Islet of Langerhans (tissue), 1 donor: Measurements from ENCODE around the gene RLIM.
"Not testable (repeated sequence)": the region's sequence is repeated elsewhere in the genome, so short reads cannot be mapped to it uniquely, and the experiment has no call there.

ENCODE experiments used
- FAIRE-seq: peaks from one replicate; lab custom pipeline; 2011; peaks lifted over from hg19 to GRCh38; lab: Jason Lieb, UNC

The RLIM gene

DNA sequence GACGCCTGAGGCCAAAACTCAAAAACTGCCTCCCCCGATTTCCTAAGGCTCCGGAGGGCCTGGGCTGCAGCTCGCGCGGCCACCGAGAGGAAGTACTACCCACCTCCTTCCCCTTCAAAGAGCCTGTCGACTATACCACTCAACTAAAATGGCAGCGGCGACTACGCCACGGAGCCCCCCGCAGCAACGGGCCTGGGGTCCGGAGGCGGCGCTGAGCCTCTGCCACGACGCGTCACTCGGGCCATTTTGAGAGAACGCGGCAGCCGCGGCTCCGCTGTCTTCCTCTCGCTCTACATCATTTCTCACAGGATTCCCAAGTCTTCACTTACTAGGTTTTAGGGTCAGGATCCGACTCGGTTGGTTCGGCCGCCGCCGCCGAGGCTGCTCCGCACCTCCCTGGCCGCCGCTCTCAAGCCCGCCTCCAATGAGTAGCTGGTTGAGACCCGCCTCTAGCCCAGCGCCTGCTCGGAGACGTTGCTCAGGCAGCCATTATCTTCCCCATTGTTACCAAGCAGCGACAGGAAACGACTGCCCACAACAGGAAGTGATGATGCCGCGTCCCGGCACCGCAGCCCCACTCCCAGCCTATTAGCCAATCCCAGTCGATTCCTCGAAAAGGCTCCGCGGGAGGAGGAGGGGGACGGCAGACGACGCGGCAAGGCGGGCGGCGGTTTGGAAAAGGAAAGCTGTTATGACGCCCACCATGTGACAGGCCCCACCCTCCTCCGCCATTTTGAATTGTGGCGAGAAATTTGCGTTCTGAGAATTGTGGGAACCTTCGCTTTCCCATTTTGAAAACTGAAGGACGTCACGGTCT lies at the start of gene RLIM:
Gene RLIM, minus strand, starts transcription at position 532 of the 817 bp plus-strand sequence. CDS start 18,647 bp downstream, outside the sequence.
- peak; percentile 90 for FAIRE-seq

GRCh38 chrX:74656079-74656745 lies 41.8 kb upstream of the RLIM start:
- FAIRE-seq = no peak

DNA sequence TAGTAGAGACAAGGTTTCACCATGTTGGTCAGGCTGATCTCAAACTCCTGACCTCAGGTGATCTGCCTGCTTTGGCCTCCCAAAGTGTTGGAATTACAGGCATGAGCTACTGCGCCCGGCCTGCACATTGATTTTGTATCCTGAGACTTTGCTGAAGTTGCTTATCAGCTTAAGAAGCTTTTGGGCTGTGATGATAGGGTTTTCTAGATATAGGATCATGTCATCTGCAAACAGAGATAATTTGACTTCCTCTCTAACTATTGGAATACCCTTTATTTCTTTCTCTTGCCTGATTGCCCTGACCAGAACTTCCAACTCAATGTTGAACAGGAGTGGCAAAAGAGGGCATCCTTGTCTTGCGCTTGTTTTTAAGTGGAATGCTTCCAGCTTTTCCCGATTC lies 40.5 kb upstream of the RLIM start:
- not testable (repeated sequence) for FAIRE-seq

- no peak for FAIRE-seq
Measured at GRCh38 chrX:74636749-74637314, 22.4 kb upstream of the RLIM start.

GRCh38 chrX:74613370-74614092 lies 893 bp downstream of the RLIM start:
- FAIRE-seq = no peak

DNA sequence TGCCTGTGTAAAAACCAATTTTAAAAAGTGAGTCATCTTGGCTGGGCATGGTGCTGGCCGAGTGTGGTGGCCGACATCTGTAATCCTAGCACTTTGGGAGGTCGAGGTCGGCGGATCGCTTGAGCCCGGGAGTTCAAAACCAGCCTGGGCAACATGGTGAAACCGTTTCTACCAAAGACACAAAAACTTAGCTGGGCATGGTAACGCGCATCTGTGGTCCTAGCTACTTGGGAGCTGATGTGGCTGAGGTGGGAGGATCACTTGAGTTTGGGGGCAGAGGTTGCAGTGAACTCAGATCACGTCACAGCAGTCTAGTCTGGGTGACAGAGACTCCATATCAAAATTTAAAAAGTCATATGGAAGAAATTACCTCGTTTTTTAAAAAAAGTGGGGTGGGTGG lies 7.6 kb downstream of the RLIM start:
- FAIRE-seq = no peak

GRCh38 chrX:74606342-74606741 lies 8.1 kb downstream of the RLIM start:
- FAIRE-seq = peak; percentile 45

GRCh38 chrX:74603040-74603439 lies 11.4 kb downstream of the RLIM start:
- FAIRE-seq = no peak

DNA sequence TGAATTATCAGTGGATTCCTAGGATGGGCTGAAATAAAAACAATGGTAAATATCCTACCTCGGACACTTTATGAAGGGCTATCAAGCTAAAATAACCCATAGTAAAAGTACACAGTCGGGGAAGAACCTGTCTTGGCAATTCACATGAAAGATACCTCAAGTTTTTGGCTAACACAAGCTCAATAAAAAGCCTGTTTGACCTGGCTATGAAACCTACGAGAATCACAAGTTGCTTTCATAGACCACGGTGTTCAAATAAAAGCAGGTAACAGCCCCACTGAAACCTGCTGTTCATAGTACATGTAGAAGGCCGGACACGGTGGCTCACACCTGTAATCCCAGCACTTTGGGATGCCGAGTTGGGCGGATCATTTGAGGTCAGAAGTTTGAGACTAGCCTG lies 12.3 kb downstream of the RLIM start:
- peak; percentile 5 for FAIRE-seq

GRCh38 chrX:74593593-74593992 lies 20.8 kb downstream of the RLIM start:
- no peak for FAIRE-seq

DNA sequence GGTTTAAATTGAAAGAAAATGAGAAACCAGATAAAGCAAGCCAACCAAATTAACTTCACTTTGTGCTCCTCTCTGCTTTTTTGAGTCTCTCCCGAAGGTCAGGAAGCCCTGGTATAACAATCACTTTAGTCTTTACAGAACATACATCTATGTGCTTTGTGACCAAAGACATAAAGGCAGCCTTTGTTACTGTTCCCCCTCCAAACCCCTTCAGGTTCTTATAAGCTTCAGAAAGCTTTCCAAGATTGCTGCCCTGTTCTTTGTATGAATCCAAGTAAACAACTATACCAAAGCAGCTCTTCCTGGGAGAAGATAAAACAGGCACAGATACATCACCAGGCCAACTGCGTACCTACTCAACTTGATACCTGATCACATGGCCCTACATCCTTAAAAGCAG lies 28.7 kb downstream of the RLIM start:
- no peak for FAIRE-seq

DNA sequence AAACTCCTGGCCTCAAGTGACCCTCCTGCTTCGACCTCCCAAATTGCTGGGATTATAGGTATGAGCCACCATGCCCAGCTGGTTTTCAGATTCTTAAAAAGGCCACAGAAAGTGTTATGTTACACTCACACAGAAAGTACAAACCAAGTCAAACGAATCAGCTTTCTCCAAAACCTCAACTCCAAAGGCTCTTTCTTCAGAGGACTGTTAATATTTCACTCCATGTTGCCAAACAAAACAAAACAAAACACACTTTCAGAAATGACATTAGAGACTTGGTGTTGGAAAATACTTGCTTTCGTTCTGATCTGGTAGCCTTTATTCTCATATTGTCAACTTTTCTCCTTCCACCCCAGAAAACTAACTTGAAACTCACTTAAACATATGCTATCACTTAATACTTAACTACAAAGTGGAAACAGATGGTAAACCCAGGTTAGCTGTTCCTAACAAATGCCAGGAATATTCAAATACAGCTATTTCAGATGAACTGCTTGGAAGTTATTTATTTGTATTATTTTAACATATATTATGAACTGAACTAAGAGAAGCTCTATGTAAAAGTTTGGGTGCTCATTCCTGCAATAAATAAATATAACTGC lies 34.7 kb downstream of the RLIM start:
- no peak for FAIRE-seq

DNA sequence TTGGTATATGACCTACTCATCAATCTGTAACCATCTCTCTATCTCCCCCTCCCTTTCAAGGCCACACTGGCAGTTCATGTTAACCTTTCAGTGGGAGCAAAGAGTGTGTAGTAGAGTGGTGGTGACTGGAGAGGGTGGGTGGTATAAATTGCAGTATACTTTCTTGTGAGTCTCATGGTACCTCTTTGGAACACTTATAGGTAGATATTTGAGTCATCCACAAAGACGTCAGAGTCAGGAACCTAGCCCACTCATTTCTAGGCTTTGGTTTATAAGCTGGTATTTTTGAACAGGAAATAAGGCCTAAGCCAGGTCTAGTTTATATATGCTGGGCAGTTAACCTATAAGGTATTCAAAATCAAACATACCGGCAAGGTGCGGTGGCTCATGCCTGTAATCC lies 36.3 kb downstream of the RLIM start:
- no peak for FAIRE-seq

DNA sequence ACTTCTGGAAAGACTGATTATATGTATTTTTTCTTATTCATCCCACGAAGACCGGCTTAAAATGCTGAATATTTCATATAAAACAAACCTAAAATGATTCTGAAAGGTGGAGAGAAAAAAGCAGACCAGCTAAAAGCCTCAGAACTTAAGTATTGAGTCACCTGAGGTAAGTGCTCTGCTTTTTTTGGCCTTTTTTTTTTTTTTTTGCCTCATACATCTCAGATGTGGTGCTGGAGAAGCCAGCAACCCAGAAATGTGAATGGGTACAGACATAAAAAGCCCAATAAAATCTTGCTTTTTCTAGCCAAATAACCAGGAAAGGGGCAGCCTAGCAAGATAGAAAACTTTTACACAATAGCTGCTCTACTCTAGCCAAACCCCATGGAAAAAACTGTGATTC lies 57.0 kb downstream of the RLIM start:
- no peak for FAIRE-seq

GRCh38 chrX:74551934-74552333 lies 62.5 kb downstream of the RLIM start:
- FAIRE-seq = no peak

DNA sequence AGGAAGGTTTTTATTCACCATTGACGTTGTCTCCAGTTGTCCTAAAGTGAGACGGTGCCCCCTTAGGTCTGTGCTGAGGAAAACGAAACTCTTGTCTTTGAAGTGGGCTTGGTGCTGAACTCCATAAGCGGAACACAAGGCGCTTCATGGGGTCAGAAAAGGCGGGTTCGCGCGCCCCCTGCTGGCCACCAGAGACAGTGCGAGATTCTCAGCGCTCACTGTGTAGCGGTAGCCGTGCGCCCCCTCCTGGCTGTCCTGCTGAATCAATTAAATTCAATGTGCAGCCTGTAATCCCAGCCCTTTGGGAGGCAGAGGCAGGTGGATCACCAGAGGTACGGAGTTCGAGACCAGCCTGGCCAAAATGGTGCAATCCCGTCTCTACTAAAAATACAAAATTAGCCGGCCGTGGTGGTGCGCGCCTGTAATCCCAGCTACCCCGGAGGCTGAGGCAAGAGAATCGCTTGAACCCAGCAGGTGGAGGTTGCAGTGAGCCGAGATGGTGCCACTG lies 64.1 kb downstream of the RLIM start:
- peak; percentile 60 for FAIRE-seq

- no peak for FAIRE-seq
Measured at GRCh38 chrX:74546984-74547383, 67.4 kb downstream of the RLIM start.

- FAIRE-seq = no peak
Measured at GRCh38 chrX:74545880-74546523, 68.4 kb downstream of the RLIM start.

- FAIRE-seq = no peak
Measured at GRCh38 chrX:74540635-74541249, 73.7 kb downstream of the RLIM start.

- no peak for FAIRE-seq
Measured at GRCh38 chrX:74536832-74537371, 77.5 kb downstream of the RLIM start.
